IMR-90 (cell line): Measurements from ENCODE around the gene TMEM260.

ENCODE experiments used
- CEBPB ChIP-seq: IDR thresholded peaks from 2 replicates; pipeline ENCODE4 v1.6.1; 2012; ENCODE audit warnings: low read depth, low read length, improper control_type of control experiment
- CHD1 ChIP-seq: IDR thresholded peaks from 2 replicates; pipeline ENCODE4 v1.6.1; 2012; ENCODE audit warnings: low read depth, low read length, improper control_type of control experiment
- CTCF ChIP-seq: conservative IDR thresholded peaks from 2 replicates; pipeline ENCODE4 v1.5.1; 2012; ENCODE audit warnings: mild to moderate bottlenecking, low read depth, low read length, improper control_type of control experiment
- FOS ChIP-seq: fragments of 150-350 bp; IDR thresholded peaks from 2 replicates; pipeline ENCODE4 v1.6.1; 2016; ENCODE audit warnings: low read depth, low read length
- MAFK ChIP-seq: IDR thresholded peaks from 2 replicates; pipeline ENCODE4 v1.6.1; 2012; ENCODE audit warnings: low read depth, low read length, improper control_type of control experiment
- MXI1 ChIP-seq: IDR thresholded peaks from 2 replicates; pipeline ENCODE4 v1.6.1; 2012; ENCODE audit warnings: low read depth, mild to moderate bottlenecking, low read length, moderate library complexity, borderline replicate concordance
- POLR2A ChIP-seq: IDR thresholded peaks from 2 replicates; pipeline ENCODE4 v1.6.1; 2012; ENCODE audit warnings: mild to moderate bottlenecking, low read depth, low read length
- RAD21 ChIP-seq: IDR thresholded peaks from 2 replicates; pipeline ENCODE4 v1.6.1; 2012; ENCODE audit warnings: low read length, improper control_type of control experiment
- RCOR1 ChIP-seq: IDR thresholded peaks from 2 replicates; pipeline ENCODE4 v1.6.1; 2012; ENCODE audit warnings: mild to moderate bottlenecking, low read length, improper control_type of control experiment; ENCODE audit not compliant: insufficient replicate concordance
- RFX5 ChIP-seq: IDR thresholded peaks from 2 replicates; pipeline ENCODE4 v1.8.0; 2012; ENCODE audit warnings: low read depth, mild to moderate bottlenecking, low read length, moderate library complexity
- USF2 ChIP-seq: fragments of 150-350 bp; IDR thresholded peaks from 2 replicates; pipeline ENCODE4 v1.6.1; 2017; ENCODE audit warnings: mild to moderate bottlenecking, antibody characterized with exemption, low read length, low read depth

DNA sequence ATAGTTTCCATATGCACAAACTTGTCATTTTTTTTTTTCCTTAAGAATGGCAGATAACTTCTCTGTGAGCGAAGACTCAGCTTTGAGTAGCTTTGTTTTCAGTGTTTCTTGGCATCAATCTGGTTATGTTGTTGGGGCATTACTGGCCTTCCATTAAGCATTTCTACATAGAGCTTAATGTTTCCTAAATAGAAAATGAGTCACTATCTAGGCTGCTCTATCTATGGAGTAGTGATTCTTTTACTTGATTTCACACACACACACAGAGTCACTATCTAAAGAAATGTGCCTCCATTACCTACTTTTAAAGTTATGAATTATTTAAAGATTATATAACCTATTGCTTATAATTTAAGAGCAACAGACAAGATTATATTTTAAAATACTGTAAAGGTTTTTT is 53.9 kb downstream of the TMEM260 start:
- no peak for TF ChIP-seq MXI1
- no peak for TF ChIP-seq CTCF
- no peak for TF ChIP-seq MAFK
- TF ChIP-seq RCOR1, result no peak
- no peak for TF ChIP-seq CEBPB
- TF ChIP-seq USF2, result no peak
- no peak for TF ChIP-seq FOS
- TF ChIP-seq POLR2A, result no peak
- TF ChIP-seq CHD1, result no peak
- TF ChIP-seq RFX5, result no peak
- TF ChIP-seq RAD21, result no peak
